ENCODE data around the gene PIGC.

Gene PIGC

DNA sequence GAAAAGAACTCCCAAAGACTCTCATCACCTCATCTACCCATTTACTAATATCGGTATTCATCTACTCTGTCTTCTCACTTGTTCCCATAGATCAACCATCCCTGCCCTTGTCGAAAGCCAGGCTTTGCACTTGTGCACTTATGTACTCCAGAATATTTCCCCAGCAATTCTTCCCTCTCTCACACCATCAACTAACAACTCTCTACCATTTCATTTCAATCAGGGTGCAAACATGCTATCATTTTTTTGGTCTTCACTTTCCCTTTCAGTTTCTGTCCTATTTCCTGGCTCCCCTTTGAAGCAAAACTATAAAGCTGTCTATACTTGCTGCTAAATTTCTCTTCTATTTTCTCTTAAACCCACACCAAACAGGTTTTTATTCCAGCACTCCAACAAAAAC, 16.7 kb downstream of the PIGC start:
- no peak for DNase-seq

DNA sequence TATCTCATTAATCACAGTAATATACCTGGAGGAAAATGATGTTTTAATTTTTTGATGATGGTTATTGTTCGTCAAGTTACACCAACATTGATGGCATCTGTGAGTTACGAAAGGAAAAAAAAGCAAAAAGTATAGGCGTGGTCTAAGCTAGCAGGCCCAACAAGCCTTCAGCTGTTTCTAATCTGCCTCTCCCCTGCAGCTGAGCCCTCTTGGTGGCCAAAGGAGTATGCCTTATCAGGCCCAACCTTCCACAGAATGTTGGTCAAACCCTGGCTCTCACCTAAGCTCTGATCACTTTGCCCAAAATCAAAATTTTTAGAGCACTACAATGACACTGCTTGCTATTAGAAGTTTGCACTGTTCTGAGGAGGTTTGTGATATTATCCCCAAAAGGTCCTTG, 18.5 kb downstream of the PIGC start:
- no peak for DNase-seq

DNA sequence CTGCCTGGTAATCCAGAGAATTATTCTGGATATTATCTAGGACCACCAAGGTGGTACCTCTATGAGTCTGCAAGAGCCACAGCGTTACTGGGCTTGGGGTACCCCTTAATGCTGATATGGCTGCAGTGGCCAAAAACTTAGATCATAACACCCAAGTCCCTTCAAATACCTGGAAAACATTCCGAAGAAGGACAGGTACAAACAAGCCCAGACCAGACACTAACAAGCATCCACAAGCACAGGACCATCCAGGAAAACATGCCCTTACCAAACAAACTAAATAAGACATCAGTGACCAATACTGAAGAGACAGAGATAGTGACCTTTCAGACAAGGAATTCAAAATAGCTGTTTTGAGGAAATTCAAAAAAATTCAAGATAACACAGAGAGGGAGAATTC, 20.5 kb downstream of the PIGC start:
- no peak for DNase-seq

DNA sequence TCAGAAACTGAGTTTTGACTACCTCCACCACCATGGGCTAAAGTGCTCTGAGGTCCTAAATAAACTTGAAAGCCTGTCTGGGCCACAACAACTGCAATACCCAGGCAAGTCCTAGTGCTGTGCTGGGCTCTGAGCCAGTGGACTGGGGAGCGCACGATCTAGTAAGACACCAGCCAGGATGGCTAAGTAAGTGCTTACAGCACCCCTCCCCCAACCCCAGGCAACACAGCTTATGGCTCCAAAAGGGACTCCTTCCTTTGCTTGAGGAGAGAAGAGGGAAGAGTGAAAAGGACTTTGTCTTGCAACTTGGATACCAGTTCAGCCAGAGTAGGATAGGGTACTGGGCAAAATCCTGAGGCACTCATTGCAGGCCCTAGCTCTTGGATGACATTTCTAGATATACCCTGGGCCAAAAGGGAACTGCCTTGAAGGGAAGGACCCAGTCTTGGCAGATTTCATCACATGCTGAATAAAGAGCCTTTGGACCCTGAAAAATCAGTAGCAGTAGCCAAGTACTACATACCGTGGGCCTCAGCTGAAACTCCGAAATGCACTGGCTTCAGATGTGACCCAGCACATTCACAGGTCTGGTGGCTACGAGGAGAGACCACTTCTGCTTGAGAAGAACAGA, 21.8 kb downstream of the PIGC start:
- no peak for DNase-seq

DNA sequence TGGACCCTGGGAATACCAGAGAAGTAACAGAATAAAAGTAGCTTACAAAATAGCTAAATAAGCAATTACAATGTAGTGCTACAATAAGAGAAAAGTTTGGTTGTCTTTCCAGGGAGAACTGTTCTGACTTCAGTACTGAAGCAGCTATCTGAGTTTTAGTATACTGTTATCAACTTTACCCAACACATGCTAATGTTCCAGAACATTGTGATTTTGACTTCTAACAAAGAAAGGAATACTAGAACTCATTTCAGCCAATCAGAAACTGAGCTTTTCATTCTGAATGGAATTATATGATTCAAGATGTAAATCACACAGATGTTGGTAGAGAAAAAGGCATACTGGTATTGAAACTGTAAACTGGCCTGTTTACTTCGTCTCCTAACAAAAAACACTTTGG, 23.5 kb downstream of the PIGC start, which contains the start of gene C1orf105:
C1orf105 (plus strand) TSS at position 301 of the 400 bp plus-strand sequence. CDS start 201 bp downstream, outside the sequence.
- DNase-seq, result no peak

DNA sequence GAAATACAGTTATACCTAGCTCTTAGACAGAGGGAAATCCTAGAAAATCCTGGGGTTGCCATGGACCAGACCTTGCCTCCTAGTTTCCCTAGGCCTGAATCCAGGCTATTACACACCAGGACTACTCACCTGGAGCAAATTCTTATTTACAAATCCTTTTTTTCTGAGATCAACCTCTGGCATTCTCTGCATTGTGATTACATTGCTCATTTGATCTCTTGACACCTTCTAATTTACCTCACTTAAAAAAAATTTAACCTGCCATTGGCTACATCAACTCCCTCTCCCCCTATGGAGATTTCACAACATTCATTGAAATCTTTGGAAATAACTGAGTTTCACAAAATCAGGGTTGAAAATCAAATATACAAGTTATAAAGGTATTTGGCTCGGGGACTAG, 26.3 kb downstream of the PIGC start:
- no peak for DNase-seq

DNA sequence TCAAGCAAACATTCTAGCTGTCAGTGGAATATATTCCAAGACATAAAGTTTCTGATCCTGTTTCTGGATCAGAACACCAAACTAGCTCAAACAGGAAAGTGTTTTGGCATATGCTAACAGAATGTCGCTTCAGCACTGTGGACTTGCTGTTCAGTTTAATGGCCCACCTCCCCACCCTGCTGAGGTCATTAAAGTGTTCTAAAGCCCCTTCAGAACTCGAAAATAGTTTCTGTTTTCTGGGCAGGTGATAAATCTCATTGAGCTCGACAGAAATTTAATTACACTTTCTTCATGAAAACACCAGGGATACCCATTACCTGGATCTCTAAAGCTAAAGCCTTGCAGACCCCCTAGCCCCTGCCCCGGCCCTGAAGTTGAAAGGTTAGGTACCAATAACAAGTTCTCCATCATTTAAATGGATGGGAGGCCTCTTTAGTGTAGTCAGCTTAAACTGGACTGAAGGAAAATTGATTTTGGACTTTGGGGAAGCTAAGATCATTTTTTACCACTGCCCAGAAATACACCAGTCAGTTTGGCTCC, 27.3 kb downstream of the PIGC start:
- DNase-seq, result no peak

DNA sequence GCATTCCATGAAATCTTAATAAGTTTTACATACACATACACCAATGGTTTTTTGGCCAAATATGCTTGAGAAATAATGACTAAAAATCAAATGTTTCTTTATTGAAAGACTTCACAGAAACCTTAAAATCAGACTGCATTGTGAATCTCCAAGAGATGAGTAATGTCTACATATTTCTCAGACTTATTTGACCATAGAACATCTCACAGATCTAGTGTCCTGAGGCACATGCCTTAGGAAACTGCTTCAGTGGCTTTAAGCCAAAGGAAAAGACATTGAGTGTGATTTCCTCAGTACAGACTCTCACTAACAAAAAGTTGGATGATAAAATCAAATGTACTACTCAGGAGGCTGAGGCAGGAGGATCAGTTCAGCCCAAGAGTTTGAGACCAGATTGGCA, 29.5 kb downstream of the PIGC start:
- no peak for DNase-seq

DNA sequence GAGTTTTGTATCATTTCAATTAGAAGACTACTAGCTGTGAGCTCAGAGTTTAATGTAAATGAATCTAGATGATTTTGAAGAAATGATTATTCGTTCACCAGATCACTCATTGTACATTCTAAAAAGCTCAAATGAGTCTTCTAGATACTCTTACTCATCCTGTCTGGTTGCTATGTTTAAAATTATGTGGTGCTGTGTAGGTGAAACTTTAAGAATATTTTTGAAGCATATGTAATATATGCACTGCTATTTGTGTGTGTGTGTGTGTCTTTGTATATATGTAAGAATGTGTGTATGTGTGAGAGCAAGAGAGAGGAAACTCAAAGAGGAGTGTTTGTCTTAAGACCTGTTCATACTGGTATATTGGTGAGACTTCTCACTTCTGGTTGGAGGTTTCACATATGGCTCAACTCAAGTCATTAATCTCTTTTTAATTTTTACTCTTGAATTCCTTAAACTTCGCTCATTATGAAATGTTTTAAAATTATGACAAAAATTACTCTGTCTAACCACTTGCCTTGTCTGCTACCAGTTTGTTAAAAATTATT, 32.0 kb downstream of the PIGC start:
- DNase-seq, result no peak

DNA sequence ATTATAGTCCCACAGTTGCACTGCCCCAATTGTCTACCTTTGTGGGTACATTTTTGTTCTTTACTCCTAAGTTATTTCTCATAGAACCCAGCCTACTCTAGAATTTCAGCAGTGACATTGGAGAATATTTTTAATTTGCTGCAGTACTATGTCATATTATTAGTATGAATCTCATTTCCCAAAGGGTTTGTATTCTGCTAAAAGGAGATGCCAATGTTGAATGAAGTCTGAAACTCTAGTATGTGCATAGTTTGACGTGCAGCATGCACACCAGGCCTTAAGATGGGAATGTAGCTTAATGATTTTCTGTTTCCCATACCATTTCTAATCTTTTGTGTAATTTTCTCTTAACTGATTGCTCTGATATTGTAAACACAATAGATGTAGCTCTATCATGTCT, 33.8 kb downstream of the PIGC start:
- DNase-seq, result no peak

DNA sequence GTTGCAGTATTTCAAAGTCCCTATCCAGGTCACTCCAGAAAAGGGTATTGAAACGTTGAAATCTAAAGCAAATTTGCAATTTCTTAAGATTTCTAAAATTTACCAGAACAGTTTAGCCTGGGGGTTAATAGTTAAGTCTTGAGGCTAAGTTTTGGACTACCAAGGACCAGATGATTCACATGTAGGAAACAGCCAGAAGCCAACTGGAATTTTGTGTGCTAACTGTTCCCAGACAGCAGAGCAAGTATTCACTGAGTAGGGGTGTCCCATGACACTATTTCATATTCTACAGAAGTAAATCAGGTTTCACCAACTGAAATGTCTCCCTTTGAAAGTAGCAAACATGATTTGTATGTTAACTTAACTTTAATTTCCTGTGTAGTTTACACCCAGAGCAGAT, 34.9 kb downstream of the PIGC start:
- DNase-seq, result no peak

DNA sequence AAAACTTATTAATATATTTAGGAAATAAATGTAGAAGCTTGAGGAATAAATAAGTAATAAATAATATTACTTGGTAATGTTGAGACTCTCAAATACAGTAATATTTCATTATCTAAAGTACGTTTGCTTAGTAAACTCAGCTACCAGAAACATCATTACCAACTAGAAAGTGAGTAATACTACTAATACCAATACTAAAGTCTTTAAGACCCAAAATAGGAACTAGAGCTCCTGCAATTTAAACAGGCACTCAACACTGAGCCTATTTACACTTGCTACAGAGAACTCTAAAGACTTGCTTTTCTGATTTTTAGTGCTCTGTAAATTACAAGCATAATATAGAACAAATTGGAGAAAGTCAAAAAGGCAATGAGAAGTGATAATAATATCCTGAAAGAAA, 36.9 kb downstream of the PIGC start:
- DNase-seq, result no peak

DNA sequence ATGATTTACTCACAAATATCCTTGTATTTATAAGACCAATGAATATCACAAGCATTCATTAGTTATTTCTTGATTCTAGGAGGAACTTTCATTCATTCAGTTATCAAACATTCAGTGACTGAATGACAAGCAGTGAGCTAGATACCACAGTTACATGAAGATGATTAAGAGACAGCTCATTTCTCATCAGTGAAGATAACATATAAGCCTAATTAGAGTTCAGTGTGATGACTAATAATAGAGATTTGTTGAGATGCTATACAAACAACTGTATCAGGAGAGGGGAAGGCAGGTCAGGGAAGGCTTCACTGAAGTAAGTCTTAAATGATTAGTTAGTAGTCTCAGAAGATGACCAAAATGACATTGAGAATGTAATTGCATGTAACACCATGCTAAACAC, 38.0 kb downstream of the PIGC start:
- DNase-seq, result no peak

DNA sequence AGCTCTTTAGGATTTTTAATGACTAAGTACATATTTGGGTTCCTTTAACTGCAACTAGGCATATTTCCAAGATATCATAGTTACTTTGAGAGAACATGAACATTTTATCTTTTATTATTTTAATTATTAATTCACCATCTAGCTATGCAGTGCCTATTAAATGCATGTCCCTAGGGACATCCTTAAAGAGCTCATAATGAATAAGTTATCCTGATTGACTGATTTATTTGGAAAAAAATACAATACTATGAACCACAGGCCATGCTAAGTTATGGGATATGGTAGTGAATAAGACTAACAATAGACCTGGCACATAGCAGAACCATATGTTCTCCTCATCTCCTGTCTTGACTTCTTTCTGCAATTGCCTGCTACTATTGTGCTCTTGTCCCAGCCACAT, 39.7 kb downstream of the PIGC start:
- DNase-seq, result no peak

DNA sequence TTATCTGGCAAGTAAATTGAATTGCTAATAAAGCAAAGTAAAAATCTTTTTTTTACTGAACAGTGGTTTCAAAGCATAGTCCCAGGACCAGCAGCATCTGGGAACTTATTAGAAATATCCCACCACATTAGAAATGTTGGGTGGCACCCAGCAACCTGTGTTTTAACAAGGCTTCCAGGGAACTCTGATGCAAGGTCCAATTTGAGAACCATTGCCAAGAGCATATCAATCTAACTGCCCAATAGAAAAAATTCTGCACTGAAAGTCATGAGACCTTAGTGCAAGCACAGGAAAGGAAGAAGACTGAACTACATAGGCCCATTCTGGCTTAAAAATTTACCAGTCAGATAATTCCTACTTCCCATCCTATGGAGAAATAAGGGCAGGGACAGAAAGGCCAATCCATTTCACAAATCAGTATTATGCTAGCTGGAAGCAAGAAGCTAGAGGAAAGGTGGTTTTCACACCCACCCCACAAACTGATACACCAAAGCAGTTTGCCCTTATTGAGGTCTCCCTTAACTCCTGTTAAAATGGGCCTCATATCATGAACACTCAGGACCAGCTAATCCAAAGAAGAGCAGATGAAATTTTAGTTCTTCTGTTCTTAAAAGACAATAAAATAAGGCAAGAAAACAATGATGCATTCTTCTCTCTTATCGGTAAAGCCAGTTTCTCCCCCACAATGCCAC, 40.8 kb downstream of the PIGC start:
- DNase-seq, result no peak

DNA sequence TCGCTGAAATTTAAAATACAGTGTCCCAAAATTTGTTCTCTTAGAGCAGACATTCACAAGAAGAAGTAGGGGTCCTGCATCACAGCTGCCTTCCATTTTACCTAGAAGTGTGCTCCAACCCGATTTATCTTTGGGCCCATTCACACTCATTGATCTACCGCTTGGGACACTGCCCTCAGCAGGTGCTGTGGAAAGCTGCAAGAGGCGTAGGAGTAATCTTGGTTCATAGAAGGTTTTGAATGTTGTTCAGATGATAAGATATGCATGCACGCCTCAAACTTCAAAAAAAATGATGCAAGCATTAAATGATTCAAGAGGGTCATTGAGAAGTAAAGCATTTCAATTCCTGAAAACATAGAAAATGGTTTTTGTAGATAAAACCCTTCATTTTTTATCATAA, 42.0 kb downstream of the PIGC start:
- DNase-seq, result no peak

DNA sequence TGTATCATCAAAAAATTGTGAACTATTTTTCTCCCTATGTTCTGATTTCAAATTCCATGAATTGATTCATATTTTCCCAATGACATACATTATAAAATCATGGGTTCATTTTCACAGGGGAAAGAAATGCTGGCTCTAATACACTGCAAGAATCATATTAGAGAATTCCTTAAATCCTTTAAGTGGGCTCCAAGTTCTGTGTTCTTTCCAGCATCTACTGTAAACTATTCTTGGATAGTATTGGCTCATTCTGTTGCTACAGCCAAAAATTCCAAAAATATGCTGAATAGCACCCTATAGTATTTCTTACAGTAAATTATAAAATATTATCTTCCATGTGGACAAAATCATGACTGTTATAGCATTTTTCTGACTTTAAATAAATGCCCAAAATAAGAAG, 42.4 kb downstream of the PIGC start:
- no peak for DNase-seq

DNA sequence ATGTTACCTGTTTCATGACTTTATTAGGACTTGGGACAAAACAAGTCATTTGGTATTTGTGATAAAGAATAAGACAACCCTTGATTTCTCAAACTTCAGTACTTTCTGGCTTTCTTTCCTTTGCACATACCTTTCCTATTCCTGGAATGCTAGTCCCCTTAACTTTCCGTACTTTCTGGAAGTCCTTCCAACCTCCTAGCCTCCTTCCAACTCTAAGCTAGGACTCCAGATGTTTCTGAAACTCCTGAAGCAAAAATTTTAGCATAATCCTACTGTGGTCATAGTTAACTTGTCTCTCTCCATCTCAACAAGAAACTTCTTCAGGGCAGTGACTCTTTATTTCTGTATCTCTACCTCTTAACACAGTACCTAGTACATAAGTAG, 43.2 kb downstream of the PIGC start:
- no peak for DNase-seq

DNA sequence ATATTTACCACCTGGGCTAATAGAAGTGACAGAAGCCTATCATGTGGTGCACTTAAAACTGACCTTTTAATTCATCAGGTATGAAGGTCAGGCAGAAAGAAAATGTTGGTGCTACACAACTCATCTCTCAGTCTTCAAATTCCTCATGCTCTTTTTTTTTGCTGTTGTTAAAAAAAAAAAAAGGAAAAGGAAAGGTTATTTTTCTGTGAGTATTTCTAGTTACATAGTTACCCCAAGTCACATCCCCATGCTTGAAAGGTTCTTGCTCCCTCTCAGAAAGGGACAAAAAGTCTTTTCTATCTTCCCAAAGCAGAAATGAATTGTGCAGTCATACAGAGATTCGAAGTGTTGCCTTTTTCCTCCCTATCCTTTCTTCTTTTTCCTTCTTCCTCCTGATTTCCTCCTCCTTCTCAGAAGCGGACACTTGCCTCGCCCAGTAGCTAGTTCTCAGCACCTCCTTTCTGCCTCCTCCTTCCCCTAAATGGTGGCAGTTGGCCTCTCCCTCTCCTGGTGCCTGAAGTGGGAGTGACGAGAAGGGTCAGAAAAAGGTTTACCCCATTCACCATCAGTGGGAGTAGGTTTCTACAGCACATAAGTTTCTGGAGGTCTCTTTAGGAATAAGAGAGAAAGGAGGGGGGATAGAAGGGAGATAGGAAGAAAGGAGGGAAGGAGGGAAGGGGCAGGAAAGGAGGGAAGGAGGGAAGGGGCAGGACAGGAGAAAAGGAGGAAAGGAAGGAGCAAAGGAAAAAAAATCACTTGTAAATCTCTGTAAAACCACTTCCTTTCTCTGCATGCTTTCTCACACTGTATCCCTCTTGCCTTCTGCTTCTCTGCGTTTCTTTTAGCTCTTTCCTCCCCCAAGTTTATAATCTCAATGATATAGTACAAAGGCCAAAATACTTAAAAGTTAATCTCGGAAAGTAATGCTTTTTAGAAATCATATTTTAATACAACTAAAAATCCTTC, 43.8 kb downstream of the PIGC start:
- DNase-seq, result no peak

DNA sequence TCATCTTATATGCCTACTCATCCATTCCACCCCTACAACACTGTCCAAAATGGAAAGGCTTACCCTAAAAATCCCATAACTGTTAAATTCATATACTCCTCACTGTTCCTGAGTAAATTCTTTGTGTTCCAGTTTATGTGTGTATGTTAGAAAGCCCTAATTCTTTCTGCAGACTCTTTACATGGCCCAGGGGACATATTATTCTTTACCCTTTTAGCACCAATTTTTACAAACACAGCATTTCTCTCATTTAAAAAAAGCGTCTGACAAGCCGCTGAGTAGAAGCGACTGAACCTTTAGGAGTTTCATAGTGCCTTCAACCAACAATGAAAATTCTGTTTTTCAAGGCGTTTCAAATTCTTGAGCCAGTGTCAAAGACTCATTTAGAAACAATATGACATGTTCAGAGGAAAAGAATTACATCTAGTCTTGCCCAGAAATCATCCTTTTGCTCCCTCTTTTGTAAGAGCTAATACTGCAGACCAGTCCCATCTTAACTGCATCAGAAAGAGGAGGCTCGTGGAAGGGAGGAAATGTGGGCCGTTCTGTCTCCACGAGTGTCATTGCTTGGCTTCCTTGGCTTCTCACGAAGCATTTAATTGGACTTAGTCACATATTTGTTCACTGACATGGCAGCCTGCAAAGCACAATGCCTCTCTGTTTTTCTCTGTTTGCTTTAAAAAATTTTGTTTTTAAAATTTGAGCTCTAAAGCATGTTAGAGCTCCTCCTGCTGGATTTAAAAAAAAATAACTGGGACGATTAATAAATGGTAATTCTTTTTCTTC, 44.7 kb downstream of the PIGC start:
- DNase-seq, result no peak

DNA sequence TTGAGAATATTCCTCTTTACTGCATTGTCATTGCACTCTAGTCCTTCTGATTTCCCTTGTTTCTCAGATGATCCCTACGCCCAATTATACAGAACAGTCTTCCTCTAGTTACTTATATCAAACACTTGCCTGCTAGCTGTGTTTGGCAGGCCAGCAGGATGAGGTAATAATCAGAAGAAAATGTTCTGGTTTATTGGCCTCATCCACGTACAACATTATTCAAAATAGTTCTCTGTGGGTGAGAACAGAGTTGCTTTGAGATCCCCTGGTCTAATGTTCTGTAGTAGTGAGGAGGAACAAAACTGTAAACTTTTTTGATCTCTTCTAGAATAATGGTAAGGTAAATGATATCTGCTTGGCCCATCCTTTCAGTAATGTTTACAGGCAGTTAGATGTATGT, 45.7 kb downstream of the PIGC start:
- DNase-seq, result no peak

DNA sequence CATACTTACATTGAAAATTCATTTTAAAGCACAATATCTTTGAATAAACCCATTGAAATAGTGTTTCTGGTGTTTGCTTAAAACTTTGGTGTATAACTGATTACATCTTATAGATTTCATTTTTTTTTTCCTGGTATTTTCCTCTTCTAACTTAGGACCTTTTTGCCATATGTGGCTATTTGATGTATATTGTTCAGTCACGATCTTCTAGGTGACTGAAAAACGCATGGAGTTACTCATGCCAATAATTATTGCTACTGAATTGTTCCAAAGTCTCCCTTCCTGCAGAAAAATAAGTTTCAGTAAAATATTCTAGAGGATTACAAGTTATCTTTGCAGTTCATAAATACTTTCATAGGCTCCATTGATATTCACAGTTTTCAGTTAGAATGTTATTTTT, 46.2 kb downstream of the PIGC start:
- no peak for DNase-seq

All from SIG-M5 (cell line).